Activated CD8-positive, alpha-beta memory T cell treated with anti-CD3 and anti-CD28 coated beads, Interleukin-2, amount 50 U/mL, for 4 hours (primary cell): ENCODE results near the gene SMAD3.

ENCODE experiments used
- DNase-seq: peaks from one replicate; pipeline ENCODE4 v3.0.0-alpha.2; 2020

SMAD3 gene

DNA sequence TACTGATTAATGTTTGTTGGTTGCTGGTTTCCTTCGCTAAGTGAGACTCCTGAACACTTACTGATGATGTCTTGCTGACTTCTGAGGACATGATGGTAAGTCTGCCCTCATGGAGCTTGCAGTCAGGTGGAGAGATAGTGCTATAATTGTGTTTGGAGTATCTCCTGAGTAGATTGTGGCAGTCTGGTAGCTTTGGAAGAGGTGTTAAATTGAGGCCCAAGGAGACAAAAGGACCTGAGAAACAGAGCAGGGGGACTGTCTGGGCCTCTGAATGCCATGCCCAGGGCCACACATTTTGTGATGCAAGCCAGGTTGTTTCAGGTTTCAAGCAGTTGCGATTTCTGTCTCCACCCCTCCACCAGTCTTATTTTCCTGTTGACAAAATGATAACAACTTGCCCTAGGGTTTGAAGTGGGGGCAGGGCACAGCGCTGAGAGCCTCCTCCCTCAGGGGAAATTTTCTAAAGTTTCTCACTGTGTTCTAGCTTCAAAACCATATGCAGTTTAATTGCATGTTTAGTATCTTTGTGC, 16.7 kb downstream of the SMAD3 start:
- DNase-seq = peak; percentile 39

DNA sequence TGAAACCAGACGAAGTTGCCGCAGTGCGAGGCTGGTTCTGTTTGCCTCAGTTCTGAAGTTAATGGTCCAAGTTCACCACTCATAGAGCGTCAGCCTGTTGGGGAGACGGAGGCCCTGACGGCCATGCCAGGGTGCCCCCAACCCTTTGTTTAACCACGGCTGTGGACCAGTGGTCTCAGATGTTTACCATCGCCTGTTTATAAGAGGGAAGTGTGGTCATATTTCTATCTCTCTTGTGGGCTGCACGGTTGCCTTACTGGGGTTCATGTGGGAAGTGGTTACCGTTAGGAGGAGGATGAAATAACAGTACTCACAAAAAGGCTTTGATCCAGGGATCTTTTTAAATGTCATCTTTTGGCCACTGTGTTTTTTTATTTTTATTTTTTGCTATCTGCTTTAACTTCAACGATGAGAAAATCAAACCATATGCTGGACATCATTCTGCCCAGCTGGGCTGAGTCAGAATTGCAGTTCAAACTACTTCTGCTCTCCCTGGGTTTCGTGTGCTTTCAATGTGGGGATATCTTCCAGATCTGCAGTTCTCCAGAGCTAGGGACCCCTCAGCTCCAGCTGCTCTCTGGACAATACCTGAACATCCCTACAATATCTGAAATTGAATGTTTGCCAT, 17.8 kb downstream of the SMAD3 start:
- DNase-seq = no peak

DNA sequence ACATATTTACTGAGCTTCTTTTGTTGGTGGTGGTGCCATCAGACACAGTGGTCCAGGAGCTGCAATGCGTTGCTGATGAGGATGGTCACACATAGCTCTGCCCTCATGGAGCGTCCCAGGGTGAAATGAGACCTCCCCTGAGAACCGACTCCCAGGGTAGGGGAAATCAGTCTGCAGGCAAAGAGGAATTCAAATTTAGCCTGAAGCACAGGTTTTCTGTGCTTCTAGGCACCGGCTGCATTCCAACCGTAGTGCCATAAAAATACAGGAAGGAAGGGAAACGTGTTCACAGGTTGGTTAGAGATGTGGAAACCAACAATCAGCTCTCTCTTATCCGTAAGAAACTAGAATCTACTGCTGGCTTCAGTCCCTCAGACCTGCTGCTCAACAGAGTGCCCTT, 19.2 kb downstream of the SMAD3 start:
- no peak for DNase-seq

DNA sequence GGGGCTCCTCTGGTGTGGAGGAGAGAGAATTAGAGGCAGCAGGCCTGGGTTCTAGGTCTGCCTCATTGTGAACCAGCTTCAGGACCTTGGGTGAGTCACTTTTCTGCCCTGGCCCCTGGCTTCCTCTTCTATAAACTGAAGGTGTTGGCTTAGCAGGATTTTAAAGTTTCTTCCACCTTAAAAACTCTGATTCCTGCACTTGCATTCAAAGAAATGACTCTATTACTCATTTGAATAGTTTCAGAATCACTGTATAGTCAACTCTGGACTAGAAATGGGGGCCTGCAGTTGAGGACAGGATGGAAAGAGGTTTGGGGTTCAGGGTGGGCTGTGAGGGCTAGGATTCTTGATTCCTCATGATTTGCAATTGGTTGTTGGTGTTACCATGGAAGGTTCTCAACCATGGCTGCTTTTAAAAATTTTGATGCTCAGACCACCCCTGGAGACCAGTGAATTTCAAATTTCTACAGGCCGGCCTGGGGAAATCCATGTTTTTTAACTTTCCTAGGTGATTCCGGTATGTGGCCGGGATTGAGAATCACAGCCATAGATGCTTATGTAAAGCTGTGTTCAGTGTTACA, 19.9 kb downstream of the SMAD3 start:
- DNase-seq = no peak

DNA sequence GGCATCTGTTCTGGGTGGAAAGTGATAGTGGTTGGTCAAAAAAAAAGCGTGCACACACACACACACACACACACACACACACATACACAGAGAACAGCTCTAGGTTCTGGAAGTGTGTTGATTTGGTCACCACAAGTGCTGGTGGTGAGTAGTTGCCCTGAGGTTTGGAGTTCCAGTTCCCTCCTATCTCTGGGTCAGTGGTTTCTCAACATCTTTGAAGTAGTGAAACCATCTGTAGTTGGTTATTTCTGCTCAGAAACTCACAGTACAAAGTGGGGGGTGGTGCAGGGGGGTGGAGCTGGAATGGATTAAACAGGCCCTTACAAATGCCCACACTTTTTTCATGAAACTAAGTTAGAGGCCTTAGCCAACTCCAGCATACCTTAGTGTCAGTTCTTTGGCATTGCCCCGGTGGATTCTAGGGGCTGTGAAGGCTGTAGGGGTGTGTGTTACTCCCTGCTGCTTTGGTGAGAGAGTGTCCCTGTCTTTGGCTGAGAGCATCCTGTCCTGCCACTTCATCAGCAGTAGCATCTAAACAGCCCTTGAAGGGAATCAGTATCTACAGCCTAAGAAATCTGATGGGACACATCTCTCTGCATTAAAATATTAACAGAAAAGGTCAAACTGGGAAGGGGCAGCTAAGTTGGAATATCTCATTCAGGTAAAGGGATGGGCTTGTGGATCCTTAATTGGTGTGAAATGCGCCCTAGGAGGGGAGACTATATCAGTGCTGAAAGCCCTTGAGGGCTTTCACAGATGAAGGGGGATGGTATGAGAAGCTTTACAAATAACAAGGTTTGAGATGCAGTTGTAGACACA, 20.6 kb downstream of the SMAD3 start:
- DNase-seq = no peak

- DNase-seq = no peak
Observed at GRCh38 chr15:67086637-67086914, 21.2 kb downstream of the SMAD3 start.

- no peak for DNase-seq
Observed at GRCh38 chr15:67087507-67088172, 22.2 kb downstream of the SMAD3 start.

DNA sequence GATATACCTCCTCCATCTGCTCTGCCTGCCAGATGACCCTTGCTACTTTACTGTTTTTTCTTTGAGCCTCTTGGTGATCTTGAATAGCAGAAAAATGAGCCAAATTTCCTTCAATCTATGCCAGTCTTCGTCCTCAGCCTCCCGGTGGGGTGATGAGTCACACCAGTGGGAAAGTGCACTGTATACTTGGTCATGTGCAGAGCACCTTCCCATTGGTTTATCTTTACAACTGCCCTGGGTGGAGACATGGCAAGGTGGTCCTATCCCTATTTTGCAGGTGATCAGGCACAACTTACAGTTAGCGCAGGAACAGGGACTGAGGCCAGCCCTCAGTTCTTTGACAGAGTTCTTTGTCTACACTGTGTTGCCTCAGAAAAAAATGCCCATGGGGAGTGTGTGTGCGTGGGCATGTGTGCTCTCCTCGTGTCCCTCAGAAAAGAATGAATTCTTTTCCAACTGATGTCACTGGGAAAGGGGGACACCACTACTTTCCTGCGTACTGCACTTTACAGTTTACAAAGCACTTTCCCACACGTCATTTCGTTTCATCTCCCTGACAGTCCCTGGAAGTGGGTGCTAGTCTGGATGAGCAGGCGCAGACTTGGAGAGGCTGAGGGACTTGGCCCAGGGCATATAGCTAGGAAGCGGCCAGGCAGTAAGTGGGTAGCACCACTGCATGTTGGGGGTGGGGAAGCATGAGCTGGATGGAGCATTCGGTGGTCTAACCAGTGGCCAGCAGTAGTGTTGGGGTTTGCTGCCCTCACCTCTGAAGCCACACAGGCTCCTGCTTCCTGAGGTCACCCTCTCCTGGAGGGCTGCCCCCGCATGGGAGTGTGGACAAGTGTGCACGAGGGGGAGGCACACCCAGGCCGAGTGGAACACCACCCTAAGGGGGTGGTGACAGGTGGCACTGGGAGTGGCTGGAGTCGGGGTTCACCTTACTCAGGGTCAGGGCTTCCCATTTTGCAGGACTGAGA, 24.1 kb downstream of the SMAD3 start:
- DNase-seq = no peak

DNA sequence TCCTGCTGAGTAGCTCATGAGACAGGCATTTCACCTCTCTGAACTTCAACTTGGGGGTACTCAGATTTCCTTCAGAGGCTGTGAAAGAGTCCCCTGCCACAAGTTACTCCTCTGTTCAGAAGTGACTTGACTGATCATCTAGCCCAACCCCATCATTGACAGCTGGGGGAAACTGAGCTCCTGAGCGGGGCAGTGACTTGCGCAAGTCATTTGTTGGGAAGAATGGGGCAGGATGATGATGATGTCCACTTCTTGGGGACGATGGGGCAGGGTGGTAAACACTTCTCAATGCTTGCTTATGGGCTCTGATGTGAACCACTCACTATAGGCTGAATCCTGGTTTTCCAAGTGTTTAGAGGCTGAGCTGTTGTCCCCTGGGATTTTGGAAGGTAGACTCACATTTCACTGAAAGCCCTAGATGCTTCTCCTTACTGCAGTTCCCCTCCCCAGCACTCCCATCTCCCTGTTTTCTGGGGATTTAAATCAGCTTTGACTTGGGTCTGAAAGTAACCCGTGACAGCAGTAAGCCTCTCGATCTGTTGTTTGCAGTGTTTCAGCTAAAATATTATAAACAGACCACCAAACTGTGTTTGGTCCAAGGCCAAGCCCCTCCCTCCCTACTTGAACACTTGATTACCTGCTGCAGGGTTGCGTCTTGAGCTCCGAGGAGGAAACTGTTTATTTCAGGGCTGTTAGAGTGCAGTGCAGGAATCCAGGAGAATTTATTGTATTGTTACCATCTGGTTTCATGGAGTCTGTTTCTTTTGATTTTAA, 25.1 kb downstream of the SMAD3 start:
- no peak for DNase-seq

DNA sequence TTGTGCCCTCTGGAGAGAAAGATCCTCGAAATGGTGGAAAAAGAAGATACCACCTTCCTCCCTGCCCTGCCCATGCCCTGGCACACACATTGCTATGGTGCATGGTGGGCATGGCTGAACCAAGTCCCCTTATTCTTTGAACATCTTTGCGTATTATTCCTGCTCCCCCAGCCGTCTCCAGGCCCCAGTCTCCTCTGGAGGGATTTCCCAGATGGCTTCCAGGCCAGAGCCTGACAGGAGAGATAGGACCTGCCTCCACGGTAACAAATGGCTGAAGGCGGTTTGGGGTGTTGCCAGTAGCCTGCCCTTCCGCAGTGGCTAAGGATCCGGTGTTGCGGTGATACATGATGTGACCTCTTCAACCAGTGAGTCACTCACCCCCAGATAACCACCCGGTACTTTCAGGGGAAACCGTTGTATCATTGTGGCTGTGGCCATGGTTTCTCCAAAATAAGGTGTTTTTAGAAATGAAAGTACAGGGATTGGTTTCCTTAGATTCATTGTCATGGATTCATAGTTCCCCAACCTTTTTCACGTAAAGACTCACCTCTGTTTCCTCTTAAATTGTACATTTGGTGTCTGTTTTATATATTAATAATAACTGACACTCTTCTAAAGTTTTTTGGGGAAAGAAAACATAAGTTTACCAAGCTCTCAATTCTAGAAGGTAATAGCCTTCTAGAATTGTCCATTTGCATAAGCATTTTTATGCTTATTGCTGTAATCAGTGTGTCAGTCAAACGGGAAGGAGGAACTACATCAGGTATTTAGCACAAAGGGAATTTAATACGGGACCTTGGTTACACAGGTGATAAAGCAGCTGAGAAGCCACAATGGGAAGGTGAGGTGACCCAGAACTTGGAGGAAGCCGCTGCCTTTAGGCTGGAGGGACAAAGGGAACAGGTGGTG, 25.9 kb downstream of the SMAD3 start:
- peak; percentile 60 for DNase-seq

- DNase-seq = no peak
Observed at GRCh38 chr15:67091980-67092677, 26.7 kb downstream of the SMAD3 start.

- no peak for DNase-seq
Observed at GRCh38 chr15:67092752-67093503, 27.5 kb downstream of the SMAD3 start.

DNA sequence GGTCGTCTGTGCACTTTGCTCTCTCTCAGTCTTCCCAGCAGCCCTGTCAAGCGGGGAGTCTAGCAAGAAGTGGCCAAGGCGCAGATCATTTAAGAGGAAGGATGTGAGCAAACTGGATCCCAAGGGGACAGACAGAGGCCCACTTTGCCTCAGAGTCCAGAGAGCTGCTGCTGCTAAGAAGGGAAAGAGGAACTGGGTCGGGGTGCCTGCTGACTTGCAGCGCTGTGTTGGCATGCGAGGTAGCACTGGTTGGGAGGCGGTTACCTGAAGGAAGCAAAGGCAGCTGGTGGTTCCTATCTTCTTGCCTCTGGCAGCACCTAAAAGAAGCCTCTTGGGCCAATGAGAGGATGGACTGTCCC, 28.1 kb downstream of the SMAD3 start:
- no peak for DNase-seq

DNA sequence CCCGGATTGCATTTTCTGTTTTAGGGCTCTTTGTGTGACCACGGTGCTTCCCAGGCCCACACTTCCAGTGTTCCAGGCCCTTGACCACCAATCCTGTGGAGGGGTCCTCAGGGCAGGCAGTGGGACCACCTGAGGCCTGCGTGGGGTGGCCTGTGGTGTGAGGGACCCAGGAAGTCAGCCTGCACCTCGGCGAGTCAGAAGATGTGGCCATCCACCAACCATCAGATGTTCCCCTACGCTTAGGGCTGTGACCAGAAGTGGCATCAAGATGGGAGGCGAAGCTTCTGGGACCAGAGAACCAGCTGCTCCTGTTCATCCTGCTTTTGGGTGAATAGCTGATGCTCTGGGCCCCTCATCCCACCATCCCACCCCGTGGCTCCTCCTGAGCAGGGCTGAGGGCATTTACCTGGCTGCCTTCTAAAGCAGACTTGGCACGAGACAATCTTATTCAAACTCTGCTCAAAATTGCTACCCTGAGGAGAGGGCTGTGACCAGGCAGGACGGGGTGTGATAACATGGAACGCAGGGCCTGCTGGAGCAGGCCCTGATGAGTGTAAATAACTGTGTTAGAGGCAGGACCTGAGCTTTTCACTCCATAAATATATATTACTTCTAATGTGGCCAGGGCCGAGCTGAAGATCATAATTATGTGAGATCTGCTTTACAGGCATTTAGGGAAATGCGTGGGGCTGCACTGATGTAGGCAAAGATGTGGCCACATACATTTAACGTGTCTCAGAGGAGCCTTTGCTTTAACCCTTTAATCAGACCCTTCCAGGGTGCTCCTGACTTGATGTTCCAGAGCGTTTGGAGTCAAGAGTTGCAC, 28.8 kb downstream of the SMAD3 start:
- no peak for DNase-seq

GRCh38 chr15:67095912-67096311, 30.5 kb downstream of the SMAD3 start:
- no peak for DNase-seq

DNA sequence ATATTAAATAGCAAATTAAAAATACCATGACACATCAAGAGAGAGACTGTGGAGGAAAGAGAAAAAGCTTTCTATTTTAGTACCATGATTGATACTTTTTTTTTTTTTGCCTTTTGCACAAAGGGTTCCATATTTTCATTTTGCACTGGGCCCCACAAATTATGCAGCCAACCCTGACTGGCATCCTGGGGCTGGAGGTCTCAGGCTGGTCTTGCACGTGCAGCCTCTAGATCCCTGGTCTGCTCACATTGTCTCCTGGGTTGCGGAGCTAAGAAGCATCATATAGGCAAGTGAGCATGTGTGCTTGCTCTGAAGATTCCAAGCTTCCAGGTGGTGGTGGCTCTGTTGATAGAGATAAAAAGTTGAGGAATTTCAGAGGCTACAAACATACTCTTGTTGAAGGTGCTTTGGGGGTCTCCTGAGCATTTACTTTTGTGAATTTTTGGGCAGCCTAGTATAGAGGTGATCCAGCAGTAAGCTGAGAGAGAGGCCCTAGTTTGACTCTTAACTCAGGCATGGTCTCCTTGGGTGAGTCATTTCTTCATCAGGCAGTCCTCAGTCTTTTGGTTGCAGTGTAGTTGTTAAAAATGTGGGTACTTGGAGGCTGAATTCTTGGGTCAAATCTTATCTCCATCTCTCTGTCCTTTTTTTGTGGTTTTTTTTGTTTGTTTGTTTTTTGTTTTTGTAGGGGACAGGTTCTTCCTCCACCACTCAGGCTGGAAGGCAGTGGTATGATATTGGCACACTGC, 31.3 kb downstream of the SMAD3 start:
- no peak for DNase-seq

DNA sequence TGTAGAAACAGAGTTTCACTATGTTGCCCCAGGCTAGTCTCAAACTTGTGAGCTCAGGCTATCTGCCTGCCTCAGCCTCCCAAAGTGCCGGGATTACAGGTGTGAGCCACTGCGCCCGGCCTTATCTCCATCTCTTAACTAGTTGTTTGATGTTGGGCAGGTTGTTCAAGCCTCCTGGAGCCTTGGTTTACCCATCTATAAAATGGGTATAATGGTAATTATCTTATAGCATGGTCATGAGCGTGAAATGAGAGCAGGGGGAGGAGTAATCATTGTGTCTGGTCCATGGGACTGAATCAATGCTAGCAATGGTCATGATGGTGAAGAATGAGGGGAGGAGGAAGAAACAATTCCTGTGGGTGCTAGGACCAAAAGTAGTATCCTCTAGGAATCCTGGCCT, 32.0 kb downstream of the SMAD3 start:
- DNase-seq = no peak
